WTC11 (cell line): Measurements from ENCODE around the gene GPX6. TPM values are rescaled to one million over a fixed set of nuclear protein-coding genes. Genes with fewer than 3 reads are reported as not detected.
"Not testable (repeated sequence)": the region's sequence is repeated elsewhere in the genome, so short reads cannot be mapped to it uniquely, and the experiment has no call there.

Experiments used
- ATAC-seq: fragments of 200-7000 bp; cut with Tn5 transposase; 2 replicates; pipeline ENCODE4 v1.10.0; 2021; ENCODE audit warnings: mild to moderate bottlenecking, moderate library complexity
- CTCF ChIA-PET: fragments of 300-600 bp; sonication (Branson Sonifier 250); formaldehyde crosslinking; loops from one replicate; lab custom pipeline; 2021; ENCODE audit warnings: antibody characterized with exemption; lab: Charles Lee
- POLR2A ChIA-PET: fragments of 350-600 bp; sonication (Branson Sonifier 250); formaldehyde crosslinking; loops from one replicate; lab custom pipeline; 2021; ENCODE audit warnings: antibody characterized with exemption; lab: Charles Lee
- DNase-seq: peaks from one replicate; pipeline ENCODE4 v3.0.0; 2021; ENCODE audit warnings: low spot score
- H3K27ac Mint-ChIP-seq: 2 replicates; pipeline ENCODE4 v1.8.0; 2021; ENCODE audit warnings: mixed read lengths
- H3K27me3 Mint-ChIP-seq: 2 replicates; pipeline ENCODE4 v1.8.0; 2021; ENCODE audit warnings: low read depth, mild to moderate bottlenecking, moderate library complexity, mixed read lengths
- H3K36me3 Mint-ChIP-seq: 2 replicates; pipeline ENCODE4 v1.8.0; 2021; ENCODE audit warnings: mixed read lengths
- H3K4me1 Mint-ChIP-seq: 2 replicates; pipeline ENCODE4 v1.8.0; 2022; ENCODE audit warnings: mixed read lengths
- H3K4me3 Mint-ChIP-seq: 2 replicates; pipeline ENCODE4 v1.8.0; 2021; ENCODE audit warnings: mild to moderate bottlenecking, moderate library complexity, mixed read lengths
- H3K9me3 Mint-ChIP-seq: 2 replicates; pipeline ENCODE4 v1.8.0; 2021; ENCODE audit warnings: mixed read lengths
- ETV6 ChIP-seq: sonication (generic); formaldehyde crosslinking; IDR thresholded peaks from 2 replicates; pipeline ENCODE4 v1.8.1; 2022; ENCODE audit warnings: mild to moderate bottlenecking, missing genetic modification reagents
- FOXP1 ChIP-seq: sonication (generic); formaldehyde crosslinking; IDR thresholded peaks from 2 replicates; pipeline ENCODE4 v1.8.0; 2022; ENCODE audit warnings: missing genetic modification reagents, mild to moderate bottlenecking, moderate library complexity, borderline replicate concordance
- GABPB1 ChIP-seq: sonication (generic); formaldehyde crosslinking; IDR thresholded peaks from 2 replicates; pipeline ENCODE4 v1.8.1; 2023; ENCODE audit warnings: mild to moderate bottlenecking, missing genetic modification reagents
- GTF2I ChIP-seq: fragments of 250-450 bp; sonication (Bioruptor Pico); conservative IDR thresholded peaks from 2 replicates; pipeline ENCODE4 v1.4.0; 2021; ENCODE audit warnings: mild to moderate bottlenecking
- KAT7 ChIP-seq: sonication (generic); formaldehyde crosslinking; IDR thresholded peaks from 2 replicates; pipeline ENCODE4 v1.8.1; 2023; ENCODE audit warnings: missing genetic modification reagents, mild to moderate bottlenecking, borderline replicate concordance
- MYBL2 ChIP-seq: sonication (generic); formaldehyde crosslinking; IDR thresholded peaks from 2 replicates; pipeline ENCODE4 v1.8.1; 2023; ENCODE audit warnings: mild to moderate bottlenecking, moderate library complexity, missing genetic modification reagents
- NFE2L1 ChIP-seq: sonication (generic); formaldehyde crosslinking; IDR thresholded peaks from 2 replicates; pipeline ENCODE4 v1.8.1; 2023; ENCODE audit warnings: missing genetic modification reagents
- OVOL2 ChIP-seq: fragments of 250-450 bp; sonication (Bioruptor Pico); IDR thresholded peaks from 2 replicates; pipeline ENCODE4 v1.9.0; 2021; ENCODE audit warnings: mild to moderate bottlenecking, borderline replicate concordance
- TCF7 ChIP-seq: sonication (generic); formaldehyde crosslinking; IDR thresholded peaks from 2 replicates; pipeline ENCODE4 v1.8.0; 2022; ENCODE audit warnings: mild to moderate bottlenecking, low read depth, missing genetic modification reagents, moderate library complexity
- ZNF138 ChIP-seq: sonication (generic); formaldehyde crosslinking; conservative IDR thresholded peaks from 2 replicates; pipeline ENCODE4 v1.8.1; 2022; ENCODE audit warnings: mild to moderate bottlenecking, moderate library complexity, missing genetic modification reagents
- ZNF396 ChIP-seq: fragments of 250-450 bp; sonication (Bioruptor Pico); IDR thresholded peaks from 2 replicates; pipeline ENCODE4 v1.8.0; 2021; ENCODE audit warnings: mild to moderate bottlenecking, moderate library complexity, borderline replicate concordance
- total RNA-seq: library from RNA; stranded (reverse); gene quantifications from 3 replicates; pipeline ENCODE4 v1.2.3, GENCODE V29; 2021
- TF ChIP-seq, protein P1 (sequence below): sonication (generic); formaldehyde crosslinking; IDR thresholded peaks from 2 replicates; pipeline ENCODE4 v1.8.0; 2023; ENCODE audit warnings: missing genetic modification reagents, mild to moderate bottlenecking, borderline replicate concordance
- TF ChIP-seq, protein P2 (sequence below): fragments of 250-450 bp; sonication (Bioruptor Pico); IDR thresholded peaks from 2 replicates; pipeline ENCODE4 v1.9.0; 2021; ENCODE audit warnings: mild to moderate bottlenecking
- TF ChIP-seq, protein P3 (sequence below): fragments of 200-600 bp; IDR thresholded peaks from 2 replicates; pipeline ENCODE4 v1.8.0; 2022; ENCODE audit warnings: antibody characterized with exemption

Gene GPX6
- total RNA-seq, 1 experiment from 2014 or later, result not detected

DNA sequence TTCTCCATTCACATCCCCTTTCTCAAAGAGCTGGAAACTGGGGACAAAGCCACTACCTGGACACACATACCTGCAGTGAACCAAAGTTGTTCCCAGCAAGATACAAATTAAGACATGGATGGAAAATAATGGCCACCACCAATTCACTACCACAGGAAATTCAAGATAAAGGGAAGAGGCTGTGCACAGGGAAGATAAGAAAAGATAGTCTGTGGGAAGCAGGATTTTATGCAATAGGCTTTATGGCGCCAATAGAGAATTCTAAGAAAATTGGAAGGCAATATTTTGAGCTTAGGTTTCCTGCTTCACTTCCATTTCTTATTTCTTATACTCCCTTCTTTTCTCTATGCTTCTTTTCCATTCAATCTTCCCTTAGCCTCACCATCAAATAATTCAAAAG, 9.9 kb downstream of the GPX6 start (continued):
- TF ChIP-seq, protein P1, sequence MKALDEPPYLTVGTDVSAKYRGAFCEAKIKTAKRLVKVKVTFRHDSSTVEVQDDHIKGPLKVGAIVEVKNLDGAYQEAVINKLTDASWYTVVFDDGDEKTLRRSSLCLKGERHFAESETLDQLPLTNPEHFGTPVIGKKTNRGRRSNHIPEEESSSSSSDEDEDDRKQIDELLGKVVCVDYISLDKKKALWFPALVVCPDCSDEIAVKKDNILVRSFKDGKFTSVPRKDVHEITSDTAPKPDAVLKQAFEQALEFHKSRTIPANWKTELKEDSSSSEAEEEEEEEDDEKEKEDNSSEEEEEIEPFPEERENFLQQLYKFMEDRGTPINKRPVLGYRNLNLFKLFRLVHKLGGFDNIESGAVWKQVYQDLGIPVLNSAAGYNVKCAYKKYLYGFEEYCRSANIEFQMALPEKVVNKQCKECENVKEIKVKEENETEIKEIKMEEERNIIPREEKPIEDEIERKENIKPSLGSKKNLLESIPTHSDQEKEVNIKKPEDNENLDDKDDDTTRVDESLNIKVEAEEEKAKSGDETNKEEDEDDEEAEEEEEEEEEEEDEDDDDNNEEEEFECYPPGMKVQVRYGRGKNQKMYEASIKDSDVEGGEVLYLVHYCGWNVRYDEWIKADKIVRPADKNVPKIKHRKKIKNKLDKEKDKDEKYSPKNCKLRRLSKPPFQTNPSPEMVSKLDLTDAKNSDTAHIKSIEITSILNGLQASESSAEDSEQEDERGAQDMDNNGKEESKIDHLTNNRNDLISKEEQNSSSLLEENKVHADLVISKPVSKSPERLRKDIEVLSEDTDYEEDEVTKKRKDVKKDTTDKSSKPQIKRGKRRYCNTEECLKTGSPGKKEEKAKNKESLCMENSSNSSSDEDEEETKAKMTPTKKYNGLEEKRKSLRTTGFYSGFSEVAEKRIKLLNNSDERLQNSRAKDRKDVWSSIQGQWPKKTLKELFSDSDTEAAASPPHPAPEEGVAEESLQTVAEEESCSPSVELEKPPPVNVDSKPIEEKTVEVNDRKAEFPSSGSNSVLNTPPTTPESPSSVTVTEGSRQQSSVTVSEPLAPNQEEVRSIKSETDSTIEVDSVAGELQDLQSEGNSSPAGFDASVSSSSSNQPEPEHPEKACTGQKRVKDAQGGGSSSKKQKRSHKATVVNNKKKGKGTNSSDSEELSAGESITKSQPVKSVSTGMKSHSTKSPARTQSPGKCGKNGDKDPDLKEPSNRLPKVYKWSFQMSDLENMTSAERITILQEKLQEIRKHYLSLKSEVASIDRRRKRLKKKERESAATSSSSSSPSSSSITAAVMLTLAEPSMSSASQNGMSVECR (CRISPR knock-in tag), result no peak
- TF ChIP-seq GTF2I (CRISPR knock-in tag), result no peak
- TF ChIP-seq, protein P2, sequence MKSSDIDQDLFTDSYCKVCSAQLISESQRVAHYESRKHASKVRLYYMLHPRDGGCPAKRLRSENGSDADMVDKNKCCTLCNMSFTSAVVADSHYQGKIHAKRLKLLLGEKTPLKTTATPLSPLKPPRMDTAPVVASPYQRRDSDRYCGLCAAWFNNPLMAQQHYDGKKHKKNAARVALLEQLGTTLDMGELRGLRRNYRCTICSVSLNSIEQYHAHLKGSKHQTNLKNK (CRISPR knock-in tag), result no peak
- TF ChIP-seq, all 79 proteins: peak for 0

DNA sequence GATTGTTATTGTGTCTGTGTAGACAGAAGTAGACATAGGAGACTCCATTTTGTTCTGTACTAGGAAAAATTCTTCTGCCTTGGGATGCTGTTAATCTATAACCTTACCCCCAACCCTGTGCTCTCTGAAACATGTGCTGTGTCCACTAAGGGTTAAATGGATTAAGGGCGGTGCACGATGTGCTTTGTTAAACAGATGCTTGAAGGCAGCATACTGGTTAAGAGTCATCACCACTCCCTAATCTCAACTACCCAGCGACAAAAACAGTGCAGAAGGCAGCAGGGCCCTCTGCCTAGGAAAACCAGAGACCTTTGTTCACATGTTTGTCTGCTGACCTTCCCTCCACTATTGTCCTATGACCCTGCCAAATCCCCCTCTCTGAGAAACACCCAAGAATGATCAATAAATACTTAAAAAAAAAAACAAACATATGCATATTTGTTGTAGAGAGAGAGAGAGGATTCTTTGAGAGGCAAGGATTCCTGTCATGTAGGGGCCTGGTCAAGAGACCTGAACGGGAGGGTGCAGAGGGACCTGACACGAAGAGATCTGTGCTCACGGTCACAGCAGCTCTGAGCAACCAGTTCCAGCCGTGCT, 12.8 kb downstream of the GPX6 start:
- POLR2A ChIA-PET, H3K27ac Mint-ChIP-seq, H3K36me3 Mint-ChIP-seq, H3K9me3 Mint-ChIP-seq, H3K27me3 Mint-ChIP-seq, CTCF ChIA-PET, H3K4me3 Mint-ChIP-seq, ATAC-seq, DNase-seq: not testable (repeated sequence)
- peaks cover 21% of the 10 kb centered on the region for H3K4me1 Mint-ChIP-seq

DNA sequence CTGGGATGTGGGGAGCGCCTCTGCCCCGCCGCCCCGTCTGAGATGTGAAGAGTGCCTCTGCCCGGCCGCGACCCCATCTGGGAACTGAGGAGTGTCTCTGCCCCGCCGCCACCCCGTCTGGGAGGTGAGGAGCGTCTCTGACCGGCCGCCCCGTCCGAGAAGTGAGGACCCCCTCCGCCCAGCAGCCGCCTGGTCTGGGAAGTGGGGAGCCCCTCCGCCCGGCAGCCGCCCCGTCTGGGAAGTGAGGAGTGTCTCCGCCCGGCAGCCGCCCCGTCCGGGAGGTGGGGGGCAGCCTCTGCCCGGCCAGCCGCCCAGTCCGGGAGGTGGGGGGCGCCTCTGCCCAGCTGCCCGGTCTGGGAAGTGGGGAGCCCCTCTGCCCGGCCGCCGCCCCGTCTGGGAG, 13.5 kb downstream of the GPX6 start:
- H3K36me3 Mint-ChIP-seq, H3K27me3 Mint-ChIP-seq, H3K9me3 Mint-ChIP-seq, DNase-seq, POLR2A ChIA-PET, CTCF ChIA-PET, H3K27ac Mint-ChIP-seq, ATAC-seq, H3K4me3 Mint-ChIP-seq: not testable (repeated sequence)
- H3K4me1 Mint-ChIP-seq, result peaks cover 15% of the 10 kb centered on the region

DNA sequence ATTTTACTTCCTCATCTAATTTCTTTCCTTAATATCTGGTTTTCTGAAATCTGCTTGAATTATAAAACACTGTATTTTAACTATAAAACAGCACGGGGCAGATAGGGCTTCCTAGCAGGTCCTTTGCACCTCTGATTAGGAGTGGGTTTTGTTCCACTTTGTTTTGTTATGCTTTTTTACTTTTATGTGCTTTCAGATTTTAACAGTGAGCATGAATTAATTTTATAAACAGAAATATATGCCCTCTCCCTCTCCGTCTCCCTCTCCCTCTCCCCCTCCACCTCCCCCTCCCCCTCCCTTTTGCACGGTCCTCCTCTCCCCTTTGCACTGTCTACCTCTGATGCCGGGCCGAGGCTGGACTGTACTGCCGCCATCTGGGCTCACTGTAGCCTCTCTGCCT, 14.3 kb downstream of the GPX6 start:
- POLR2A ChIA-PET, result no interaction called here
- H3K4me3 Mint-ChIP-seq, result no peak overlapping the region

More for the DNA sequence above, 14.3 kb downstream of the GPX6 start:
- Mint-ChIP-seq H3K9me3 (peaks cover 6% of the 10 kb centered on the region; the same call in 1 of the 2 replicates), H3K27ac (no peak overlapping the region), H3K36me3 (peaks cover 4% of the 10 kb centered on the region; the same call in 1 of the 2 replicates), H3K4me1 (peaks cover 6% of the 10 kb centered on the region), H3K27me3 (no peaks in the 10 kb centered on the region; the same call in 1 of the 2 replicates)
- no peak for TF ChIP-seq MYBL2
- TF ChIP-seq, protein P3, sequence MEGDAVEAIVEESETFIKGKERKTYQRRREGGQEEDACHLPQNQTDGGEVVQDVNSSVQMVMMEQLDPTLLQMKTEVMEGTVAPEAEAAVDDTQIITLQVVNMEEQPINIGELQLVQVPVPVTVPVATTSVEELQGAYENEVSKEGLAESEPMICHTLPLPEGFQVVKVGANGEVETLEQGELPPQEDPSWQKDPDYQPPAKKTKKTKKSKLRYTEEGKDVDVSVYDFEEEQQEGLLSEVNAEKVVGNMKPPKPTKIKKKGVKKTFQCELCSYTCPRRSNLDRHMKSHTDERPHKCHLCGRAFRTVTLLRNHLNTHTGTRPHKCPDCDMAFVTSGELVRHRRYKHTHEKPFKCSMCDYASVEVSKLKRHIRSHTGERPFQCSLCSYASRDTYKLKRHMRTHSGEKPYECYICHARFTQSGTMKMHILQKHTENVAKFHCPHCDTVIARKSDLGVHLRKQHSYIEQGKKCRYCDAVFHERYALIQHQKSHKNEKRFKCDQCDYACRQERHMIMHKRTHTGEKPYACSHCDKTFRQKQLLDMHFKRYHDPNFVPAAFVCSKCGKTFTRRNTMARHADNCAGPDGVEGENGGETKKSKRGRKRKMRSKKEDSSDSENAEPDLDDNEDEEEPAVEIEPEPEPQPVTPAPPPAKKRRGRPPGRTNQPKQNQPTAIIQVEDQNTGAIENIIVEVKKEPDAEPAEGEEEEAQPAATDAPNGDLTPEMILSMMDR, result no peak
- no peak for TF ChIP-seq FOXP1
- TF ChIP-seq ZNF396 (CRISPR knock-in tag), result no peak
- TF ChIP-seq ZNF138 (CRISPR knock-in tag), result no peak
- no peak for TF ChIP-seq GABPB1 (CRISPR knock-in tag)
- no peak for TF ChIP-seq KAT7 (CRISPR knock-in tag)
- no peak for TF ChIP-seq ETV6 (CRISPR knock-in tag)
- TF ChIP-seq OVOL2 (CRISPR knock-in tag), result no peak
- no peak for TF ChIP-seq TCF7 (CRISPR knock-in tag)
- TF ChIP-seq NFE2L1 (CRISPR knock-in tag), result no peak
- TF ChIP-seq, protein P1 (CRISPR knock-in tag), result no peak
- CTCF ChIA-PET, result no interaction called here
- no peak for ATAC-seq
- DNase-seq, result no peak
